Hepatocyte (in vitro differentiated cells): ENCODE measurements around the gene CHST2.

Source experiments
- EZH2 ChIP-seq: fragments of 200-600 bp; sonication (generic); IDR thresholded peaks from 2 replicates; pipeline ENCODE4 v1.6.1; 2016; ENCODE audit warnings: antibody characterized with exemption, mild to moderate bottlenecking, borderline replicate concordance
- EZH2phosphoT487 ChIP-seq: fragments of 200-600 bp; sonication (generic); IDR thresholded peaks from one replicate; pipeline ENCODE4 v1.6.1; 2018; ENCODE audit warnings: antibody characterized with exemption, mild to moderate bottlenecking, low read depth, moderate library complexity; ENCODE audit not compliant: unreplicated experiment, severe bottlenecking
- TF ChIP-seq, protein P1 (sequence below): fragments of 200-600 bp; sonication (generic); IDR thresholded peaks from 2 replicates; pipeline ENCODE4 v1.5.1; 2016; ENCODE audit warnings: antibody characterized with exemption, mild to moderate bottlenecking; ENCODE audit not compliant: poor library complexity

DNA sequence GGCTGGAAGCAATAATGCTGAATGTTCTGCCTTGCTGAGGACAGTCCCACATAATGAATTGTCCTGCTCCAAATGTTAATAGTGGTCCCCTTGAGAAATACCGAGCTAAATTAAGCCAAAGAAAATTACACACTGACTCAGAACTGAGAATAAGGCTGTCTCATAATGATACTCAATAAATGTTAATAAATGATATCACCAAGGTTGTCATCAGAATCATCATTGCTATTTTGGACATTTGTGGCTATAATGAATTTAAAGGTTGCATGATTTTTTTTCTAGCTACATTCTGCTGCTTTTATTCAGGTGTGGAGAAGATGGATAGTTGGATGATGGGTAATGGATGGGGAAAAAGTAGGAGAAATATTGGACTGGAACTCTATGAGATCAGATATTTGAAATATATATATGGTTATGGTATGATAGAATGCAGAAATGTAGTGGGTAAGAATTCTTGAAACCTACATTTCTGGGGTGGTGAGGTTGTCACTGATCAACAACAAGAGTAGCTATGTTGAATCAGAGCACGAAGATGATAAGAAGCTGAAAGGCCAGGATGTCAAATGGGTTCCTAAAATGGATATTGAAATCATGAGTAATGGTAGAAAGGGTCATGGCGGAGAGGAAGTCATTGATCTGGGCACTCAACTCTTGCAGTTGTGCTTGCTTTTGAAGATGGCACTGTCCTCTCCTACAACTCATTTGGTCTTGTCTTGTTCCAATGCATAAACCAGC lies 12.8 kb downstream of the CHST2 start:
- TF ChIP-seq, protein P1, sequence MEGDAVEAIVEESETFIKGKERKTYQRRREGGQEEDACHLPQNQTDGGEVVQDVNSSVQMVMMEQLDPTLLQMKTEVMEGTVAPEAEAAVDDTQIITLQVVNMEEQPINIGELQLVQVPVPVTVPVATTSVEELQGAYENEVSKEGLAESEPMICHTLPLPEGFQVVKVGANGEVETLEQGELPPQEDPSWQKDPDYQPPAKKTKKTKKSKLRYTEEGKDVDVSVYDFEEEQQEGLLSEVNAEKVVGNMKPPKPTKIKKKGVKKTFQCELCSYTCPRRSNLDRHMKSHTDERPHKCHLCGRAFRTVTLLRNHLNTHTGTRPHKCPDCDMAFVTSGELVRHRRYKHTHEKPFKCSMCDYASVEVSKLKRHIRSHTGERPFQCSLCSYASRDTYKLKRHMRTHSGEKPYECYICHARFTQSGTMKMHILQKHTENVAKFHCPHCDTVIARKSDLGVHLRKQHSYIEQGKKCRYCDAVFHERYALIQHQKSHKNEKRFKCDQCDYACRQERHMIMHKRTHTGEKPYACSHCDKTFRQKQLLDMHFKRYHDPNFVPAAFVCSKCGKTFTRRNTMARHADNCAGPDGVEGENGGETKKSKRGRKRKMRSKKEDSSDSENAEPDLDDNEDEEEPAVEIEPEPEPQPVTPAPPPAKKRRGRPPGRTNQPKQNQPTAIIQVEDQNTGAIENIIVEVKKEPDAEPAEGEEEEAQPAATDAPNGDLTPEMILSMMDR = no peak
- TF ChIP-seq EZH2 = no peak
- no peak for TF ChIP-seq EZH2phosphoT487
